Colon (tissue), 2 donors: ENCODE results near the gene CBX7.

Experiments
- FAIRE-seq: peaks from 2 replicates; lab custom pipeline; 2012; peaks lifted over from hg19 to GRCh38; lab: Jason Lieb, UNC
- donor health status: control.
- donor health status: control.

CBX7 gene

GRCh38 chr22:39091126-39092081 is 61.1 kb downstream of the CBX7 start:
- FAIRE-seq, result no peak

- no peak for FAIRE-seq
These were observed 61.9 kb downstream of the CBX7 start for GRCh38 chr22:39090426-39091064.

- no peak for FAIRE-seq
These were observed 62.6 kb downstream of the CBX7 start for GRCh38 chr22:39089928-39090327.

- FAIRE-seq, result no peak
These were observed 63.8 kb downstream of the CBX7 start for GRCh38 chr22:39088685-39089032.

DNA sequence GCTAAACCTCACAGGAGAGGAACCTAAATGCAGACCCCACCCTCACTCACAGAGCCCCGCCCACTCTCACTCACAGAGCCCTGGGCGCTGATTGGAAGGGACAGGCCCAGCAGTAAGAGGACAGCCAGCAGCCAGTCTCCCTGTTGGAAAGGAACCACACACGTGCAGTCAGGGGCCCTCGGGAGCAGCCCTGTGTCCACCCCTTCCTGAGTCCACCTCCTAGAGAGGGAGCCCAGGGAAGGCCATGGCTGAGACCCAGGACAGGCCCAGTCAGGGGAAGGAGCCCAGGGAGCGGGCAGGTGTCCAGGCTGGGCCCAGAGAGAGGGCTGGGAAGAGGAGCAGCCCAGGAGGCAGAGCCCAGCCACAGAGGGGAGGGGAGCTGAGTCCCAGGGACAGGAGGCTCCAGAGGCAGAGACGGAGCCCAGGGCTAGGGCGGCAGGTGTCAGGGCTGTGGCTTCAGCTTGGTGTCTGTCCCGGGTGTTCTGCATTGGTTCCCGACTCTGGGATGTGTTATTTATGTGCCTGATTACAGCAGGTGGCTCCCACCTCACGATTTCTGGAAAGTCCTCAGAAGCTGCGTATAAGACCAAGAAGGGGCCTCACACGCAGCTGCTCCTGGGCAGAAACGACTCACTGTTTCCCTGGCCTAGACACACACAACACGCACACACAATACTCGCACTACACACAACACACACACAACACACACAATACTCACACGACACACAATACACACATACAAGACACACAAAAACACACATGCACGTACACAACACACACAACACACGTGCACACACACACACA is 64.4 kb downstream of the CBX7 start:
- no peak for FAIRE-seq

DNA sequence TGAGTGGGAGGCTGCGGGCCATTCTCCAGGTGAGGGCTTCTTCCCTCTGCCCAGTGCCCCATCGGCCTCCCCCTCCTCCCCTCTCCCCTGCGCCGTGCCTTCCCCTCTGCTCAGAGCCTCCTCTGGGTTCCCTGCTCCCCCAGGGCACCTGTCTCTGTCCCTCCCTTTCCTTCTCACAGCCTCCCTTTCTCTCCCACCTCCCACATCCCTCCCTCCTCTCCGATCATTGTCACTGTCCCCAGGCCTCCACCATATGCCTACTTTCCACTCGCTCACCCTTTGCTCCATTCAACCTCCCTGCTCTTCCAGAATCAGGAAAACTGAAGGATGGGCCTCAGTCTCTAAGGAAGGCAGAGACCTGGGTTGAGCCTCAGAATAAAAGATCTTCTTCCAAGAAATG is 65.4 kb downstream of the CBX7 start:
- FAIRE-seq, result no peak

- no peak for FAIRE-seq
These were observed 67.8 kb downstream of the CBX7 start for GRCh38 chr22:39084666-39085065.

DNA sequence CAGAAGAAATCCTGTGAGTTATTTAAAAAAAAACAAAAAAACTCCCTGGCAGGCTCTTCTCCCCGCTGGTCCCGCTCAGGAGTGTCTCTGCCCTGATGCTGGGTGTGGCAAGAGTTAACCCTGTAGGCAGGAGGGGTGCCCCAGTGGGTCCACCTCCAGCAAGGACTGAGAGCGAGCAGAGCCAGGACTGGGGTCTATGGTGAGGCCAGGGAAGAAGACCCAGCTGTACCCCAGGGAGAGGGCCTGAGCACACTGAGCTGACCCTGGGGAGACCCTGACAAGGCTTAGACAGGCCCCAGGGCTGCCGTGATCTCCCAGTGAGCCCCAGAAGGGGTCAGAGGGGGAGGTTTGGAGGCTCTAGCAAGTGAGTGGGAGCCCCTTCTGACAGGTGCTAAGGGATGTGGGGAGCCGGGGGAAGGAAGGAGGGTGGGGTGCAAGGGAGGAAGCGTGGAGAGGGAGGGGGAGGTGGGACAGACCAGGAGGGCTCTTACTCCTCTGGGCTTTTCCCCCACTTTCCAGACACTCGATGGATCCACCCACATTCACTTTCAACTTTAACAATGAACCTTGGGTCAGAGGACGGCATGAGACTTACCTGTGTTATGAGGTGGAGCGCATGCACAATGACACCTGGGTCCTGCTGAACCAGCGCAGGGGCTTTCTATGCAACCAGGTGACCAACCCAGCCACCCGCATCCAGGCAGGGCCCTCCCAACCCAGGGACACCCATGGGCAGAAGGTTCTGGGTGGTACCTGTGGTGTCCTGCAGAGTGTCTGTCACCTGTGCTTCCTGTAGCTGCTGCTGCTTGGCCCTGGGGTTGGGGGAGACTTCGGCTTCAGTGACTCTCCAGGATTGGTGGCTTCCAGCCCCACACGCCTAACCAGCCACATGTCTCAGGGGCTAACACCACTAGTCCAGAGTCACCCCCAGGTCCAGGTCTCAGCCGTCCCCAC is 69.0 kb downstream of the CBX7 start:
- FAIRE-seq, result no peak

DNA sequence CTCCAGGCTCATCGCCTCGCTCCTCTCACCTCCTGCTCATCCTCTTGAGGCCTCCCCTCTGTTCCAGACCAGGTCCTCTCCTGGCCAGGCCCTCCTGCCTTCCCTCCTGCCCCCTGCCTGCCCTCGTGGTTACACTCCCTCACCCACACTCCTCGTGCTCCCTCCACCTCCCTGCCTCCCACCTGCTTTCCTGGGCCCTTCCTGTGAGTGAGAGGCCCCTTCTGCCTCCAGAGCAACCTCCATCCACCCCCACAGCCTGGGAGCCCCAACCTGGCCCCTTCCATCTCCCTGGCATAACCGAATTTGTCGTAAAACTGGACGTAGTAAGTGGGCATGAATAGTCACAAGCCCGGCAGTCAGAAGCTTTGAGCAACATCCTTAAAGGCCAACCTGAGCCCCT is 70.9 kb downstream of the CBX7 start:
- no peak for FAIRE-seq

GRCh38 chr22:39081016-39081415 is 71.5 kb downstream of the CBX7 start:
- no peak for FAIRE-seq
